DOHH2 (cell line): ENCODE results near the gene KRT10.

Experiments
- H3F3A ChIP-seq: fragments of 200-600 bp; sonication (generic), shearing (Covaris generic); 2 replicates; pipeline ENCODE4 v1.6.0; 2016; ENCODE audit warnings: antibody characterized with exemption, mild to moderate bottlenecking; ENCODE audit not compliant: control insufficient read depth, insufficient read depth
- H3K27ac ChIP-seq: fragments of 200-600 bp; sonication (generic); 2 replicates; pipeline ENCODE4 v1.5.1; 2014; ENCODE audit warnings: low read depth, mild to moderate bottlenecking, low read length, moderate library complexity
- H3K27me3 ChIP-seq: fragments of 200-600 bp; sonication (generic); 2 replicates; pipeline ENCODE4 v1.6.1; 2014; ENCODE audit warnings: mild to moderate bottlenecking, low read length, mixed read lengths; ENCODE audit not compliant: control insufficient read depth
- H3K36me3 ChIP-seq: fragments of 200-600 bp; sonication (generic); 2 replicates; pipeline ENCODE4 v1.6.1; 2014; ENCODE audit warnings: mild to moderate bottlenecking, low read length, moderate library complexity, mixed read lengths; ENCODE audit not compliant: control insufficient read depth
- H3K4me1 ChIP-seq: fragments of 200-600 bp; sonication (generic); 2 replicates; pipeline ENCODE4 v1.6.1; 2014; ENCODE audit warnings: mild to moderate bottlenecking, low read length, mixed read lengths; ENCODE audit not compliant: control insufficient read depth
- H3K4me2 ChIP-seq: fragments of 200-600 bp; sonication (generic); 2 replicates; pipeline ENCODE4 v1.6.0; 2014; ENCODE audit warnings: mild to moderate bottlenecking, low read length, moderate library complexity
- H3K4me3 ChIP-seq: fragments of 200-600 bp; sonication (generic); 2 replicates; pipeline ENCODE4 v1.5.1; 2014; ENCODE audit warnings: mild to moderate bottlenecking, low read length, mixed read lengths
- H3K79me2 ChIP-seq: fragments of 200-600 bp; sonication (generic); 2 replicates; pipeline ENCODE4 v1.6.1; 2014; ENCODE audit warnings: mild to moderate bottlenecking, low read length, mixed read lengths; ENCODE audit not compliant: control insufficient read depth
- H3K9me2 ChIP-seq: fragments of 200-600 bp; sonication (generic); replicated peaks from 2 replicates; pipeline ENCODE4 v1.6.1; 2014; ENCODE audit warnings: mild to moderate bottlenecking, low read length, mixed read lengths; ENCODE audit not compliant: control insufficient read depth
- H3K9me3 ChIP-seq: fragments of 200-600 bp; sonication (generic); 2 replicates; pipeline ENCODE4 v1.6.1; 2014; ENCODE audit warnings: antibody characterized with exemption, low read length, mixed read lengths; ENCODE audit not compliant: control insufficient read depth, insufficient read depth
- H4K20me1 ChIP-seq: fragments of 200-600 bp; sonication (generic); 2 replicates; pipeline ENCODE4 v1.6.0; 2014; ENCODE audit warnings: low read depth, mild to moderate bottlenecking, antibody characterized with exemption, low read length, moderate library complexity; ENCODE audit not compliant: control insufficient read depth, insufficient read depth
- EZH2phosphoT487 ChIP-seq: fragments of 200-600 bp; sonication (generic); IDR thresholded peaks from 2 replicates; pipeline ENCODE4 v1.6.1; 2017; ENCODE audit warnings: borderline replicate concordance, mild to moderate bottlenecking, antibody characterized with exemption, low read length, moderate library complexity, mixed read lengths
- TF ChIP-seq, protein P1 (sequence below): fragments of 200-600 bp; sonication (generic); IDR thresholded peaks from one replicate; pipeline ENCODE4 v1.5.1; 2014; ENCODE audit warnings: antibody characterized with exemption, mild to moderate bottlenecking, low read depth, low read length; ENCODE audit not compliant: poor library complexity, severe bottlenecking

The KRT10 gene

DNA sequence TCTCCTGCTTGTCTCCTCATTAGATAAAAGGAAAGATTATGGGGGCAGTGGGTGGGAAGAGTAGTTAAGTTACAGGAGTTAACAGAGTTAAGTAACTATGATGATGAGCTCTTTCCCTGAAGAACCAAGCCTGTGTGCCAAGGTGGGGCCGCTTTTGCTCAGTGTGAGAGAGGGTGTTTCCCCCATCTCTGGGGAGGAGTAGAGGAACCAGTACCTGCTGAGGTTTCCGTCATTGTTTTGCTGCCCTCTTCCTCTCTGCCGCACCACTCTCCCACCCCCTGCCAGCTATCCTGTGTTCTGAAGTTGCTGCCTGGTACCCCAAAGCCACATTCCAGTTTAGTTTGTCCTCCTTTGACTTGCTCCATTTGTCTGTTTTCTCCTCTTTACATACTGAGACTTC, 20.8 kb upstream of the KRT10 start:
- no peak overlapping the region for H3K4me2 ChIP-seq
- no peaks in the 10 kb centered on the region for H3K36me3 ChIP-seq
- H3K27me3 ChIP-seq: peaks cover 26% of the 10 kb centered on the region
- no peaks in the 10 kb centered on the region for H3F3A ChIP-seq
- H3K79me2 ChIP-seq: no peaks in the 10 kb centered on the region
- H3K4me3 ChIP-seq: no peak overlapping the region
- no peaks in the 10 kb centered on the region for H3K9me2 ChIP-seq
- no peak for TF ChIP-seq EZH2phosphoT487
- TF ChIP-seq, protein P1, sequence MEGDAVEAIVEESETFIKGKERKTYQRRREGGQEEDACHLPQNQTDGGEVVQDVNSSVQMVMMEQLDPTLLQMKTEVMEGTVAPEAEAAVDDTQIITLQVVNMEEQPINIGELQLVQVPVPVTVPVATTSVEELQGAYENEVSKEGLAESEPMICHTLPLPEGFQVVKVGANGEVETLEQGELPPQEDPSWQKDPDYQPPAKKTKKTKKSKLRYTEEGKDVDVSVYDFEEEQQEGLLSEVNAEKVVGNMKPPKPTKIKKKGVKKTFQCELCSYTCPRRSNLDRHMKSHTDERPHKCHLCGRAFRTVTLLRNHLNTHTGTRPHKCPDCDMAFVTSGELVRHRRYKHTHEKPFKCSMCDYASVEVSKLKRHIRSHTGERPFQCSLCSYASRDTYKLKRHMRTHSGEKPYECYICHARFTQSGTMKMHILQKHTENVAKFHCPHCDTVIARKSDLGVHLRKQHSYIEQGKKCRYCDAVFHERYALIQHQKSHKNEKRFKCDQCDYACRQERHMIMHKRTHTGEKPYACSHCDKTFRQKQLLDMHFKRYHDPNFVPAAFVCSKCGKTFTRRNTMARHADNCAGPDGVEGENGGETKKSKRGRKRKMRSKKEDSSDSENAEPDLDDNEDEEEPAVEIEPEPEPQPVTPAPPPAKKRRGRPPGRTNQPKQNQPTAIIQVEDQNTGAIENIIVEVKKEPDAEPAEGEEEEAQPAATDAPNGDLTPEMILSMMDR: no peak
- H3K27ac ChIP-seq: no peak overlapping the region
- no peaks in the 10 kb centered on the region for H3K9me3 ChIP-seq
- H4K20me1 ChIP-seq: no peaks in the 10 kb centered on the region
- H3K4me1 ChIP-seq: no peaks in the 10 kb centered on the region

- Histone ChIP-seq H3K79me2 (no peaks in the 10 kb centered on the region), H3K27me3 (peaks cover 23% of the 10 kb centered on the region), H4K20me1 (no peaks in the 10 kb centered on the region), H3K4me1 (no peaks in the 10 kb centered on the region), H3K4me2 (no peak overlapping the region), H3F3A (no peaks in the 10 kb centered on the region), H3K9me3 (no peaks in the 10 kb centered on the region), H3K4me3 (no peak overlapping the region), H3K27ac (no peak overlapping the region), H3K9me2 (no peaks in the 10 kb centered on the region), H3K36me3 (no peaks in the 10 kb centered on the region)
- no peak for TF ChIP-seq EZH2phosphoT487
- TF ChIP-seq, protein P1: no peak
Observed at GRCh38 chr17:40841246-40841645, 18.8 kb upstream of the KRT10 start.

GRCh38 chr17:40839194-40839593, 16.8 kb upstream of the KRT10 start:
- Histone ChIP-seq H3F3A (no peaks in the 10 kb centered on the region), H3K36me3 (0 out of 2 replicates have a peak, but pooled peaks cover 3% of the 10 kb centered on the region), H3K27me3 (peaks cover 14% of the 10 kb centered on the region), H3K4me3 (no peak overlapping the region), H3K9me2 (no peaks in the 10 kb centered on the region), H3K9me3 (no peaks in the 10 kb centered on the region), H3K4me1 (no peaks in the 10 kb centered on the region), H3K79me2 (no peaks in the 10 kb centered on the region), H4K20me1 (no peaks in the 10 kb centered on the region), H3K27ac (no peak overlapping the region), H3K4me2 (no peak overlapping the region)
- no peak for TF ChIP-seq EZH2phosphoT487
- TF ChIP-seq, protein P1: no peak
